Suppressor macrophage treated with lipopolysaccharide for 4 hours (primary cell): ENCODE data around the gene BACH2.

Experiments
- DNase-seq: peaks from one replicate; pipeline ENCODE4 v3.0.0-alpha.2; 2020

The BACH2 gene

GRCh38 chr6:90277302-90278011 is 19.2 kb downstream of the BACH2 start:
- no peak for DNase-seq

GRCh38 chr6:90274451-90275030 is 22.1 kb downstream of the BACH2 start:
- no peak for DNase-seq

GRCh38 chr6:90273863-90274262 is 22.8 kb downstream of the BACH2 start:
- no peak for DNase-seq

GRCh38 chr6:90272895-90273294 is 23.7 kb downstream of the BACH2 start:
- DNase-seq = no peak

GRCh38 chr6:90271831-90272230 is 24.8 kb downstream of the BACH2 start:
- DNase-seq = no peak

GRCh38 chr6:90269334-90269733 is 27.3 kb downstream of the BACH2 start:
- DNase-seq = no peak

- no peak for DNase-seq
These were observed 28.5 kb downstream of the BACH2 start for GRCh38 chr6:90268178-90268577.

GRCh38 chr6:90266905-90267621 is 29.6 kb downstream of the BACH2 start:
- no peak for DNase-seq

- no peak for DNase-seq
These were observed 32.1 kb downstream of the BACH2 start for GRCh38 chr6:90264561-90264960.

- no peak for DNase-seq
These were observed 33.0 kb downstream of the BACH2 start for GRCh38 chr6:90263633-90264032.

GRCh38 chr6:90261801-90262200 is 34.8 kb downstream of the BACH2 start:
- DNase-seq = no peak

GRCh38 chr6:90257486-90257738 is 39.2 kb downstream of the BACH2 start:
- no peak for DNase-seq

GRCh38 chr6:90256698-90257485 is 39.8 kb downstream of the BACH2 start:
- DNase-seq = no peak

- no peak for DNase-seq
These were observed 43.0 kb downstream of the BACH2 start for GRCh38 chr6:90253631-90254030.

GRCh38 chr6:90251295-90251992 is 45.2 kb downstream of the BACH2 start:
- DNase-seq = no peak

- DNase-seq = no peak
These were observed 46.2 kb downstream of the BACH2 start for GRCh38 chr6:90250405-90250804.

GRCh38 chr6:90249458-90249857 is 47.2 kb downstream of the BACH2 start:
- DNase-seq = no peak

- no peak for DNase-seq
These were observed 47.6 kb downstream of the BACH2 start for GRCh38 chr6:90249034-90249433.

- DNase-seq = no peak
These were observed 49.4 kb downstream of the BACH2 start for GRCh38 chr6:90247262-90247661.

- peak; percentile 35 for DNase-seq
These were observed 55.3 kb downstream of the BACH2 start for GRCh38 chr6:90241229-90241880.

GRCh38 chr6:90238496-90239266 is 58.0 kb downstream of the BACH2 start:
- no peak for DNase-seq
